Measurements from ENCODE around the gene MPDU1.
A peak's percentile ranks its signal among the peaks of the same experiment; 100 is the strongest.
"Not testable (repeated sequence)": the region's sequence is repeated elsewhere in the genome, so short reads cannot be mapped to it uniquely, and the experiment has no call there.

The MPDU1 gene

DNA sequence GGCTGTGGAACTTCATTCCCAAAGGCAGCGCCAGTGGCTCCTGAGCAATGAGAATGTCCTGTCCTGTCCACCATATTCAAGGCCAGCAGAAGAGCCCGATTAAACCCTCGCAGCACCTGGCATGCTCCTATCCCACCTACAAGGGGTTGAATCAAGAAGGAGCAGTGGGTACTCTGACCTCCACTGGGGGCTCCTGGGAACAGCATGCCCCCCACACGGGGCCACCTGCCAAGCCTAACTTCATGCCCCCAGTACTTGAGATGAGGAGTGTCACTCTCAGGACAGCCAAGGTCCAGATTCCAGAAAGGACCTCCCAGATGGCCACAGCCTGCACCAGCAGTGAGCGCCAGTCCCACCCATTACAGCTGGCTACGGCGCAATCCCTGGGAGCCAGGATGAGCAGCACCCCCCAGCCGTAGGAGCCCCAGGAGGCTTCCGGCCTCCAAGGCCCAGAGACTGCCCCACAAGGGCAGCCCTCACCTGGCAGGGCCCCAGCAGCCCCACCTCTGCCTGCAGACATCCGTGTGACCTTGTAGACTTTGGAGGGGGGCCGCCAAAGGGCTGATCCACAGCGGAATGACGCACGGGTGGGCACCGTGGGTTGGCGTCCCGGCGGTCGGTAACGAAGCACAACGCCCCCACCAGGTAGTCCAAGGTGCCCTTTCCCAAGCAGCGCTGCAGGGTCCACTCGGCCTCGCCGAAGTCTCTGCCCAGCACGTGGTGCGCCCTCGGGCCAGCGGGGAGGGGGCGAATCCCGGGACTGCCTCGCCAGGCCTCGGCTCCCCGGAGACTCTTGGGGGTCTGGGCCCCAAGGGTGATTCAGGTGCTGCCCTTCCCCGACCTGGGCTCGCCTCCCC lies 1.0 kb upstream of the MPDU1 start:
- DNase-seq, result no peak

GRCh38 chr17:7586673-7587419 lies 3.2 kb downstream of the MPDU1 start:
- DNase-seq, result no peak

DNA sequence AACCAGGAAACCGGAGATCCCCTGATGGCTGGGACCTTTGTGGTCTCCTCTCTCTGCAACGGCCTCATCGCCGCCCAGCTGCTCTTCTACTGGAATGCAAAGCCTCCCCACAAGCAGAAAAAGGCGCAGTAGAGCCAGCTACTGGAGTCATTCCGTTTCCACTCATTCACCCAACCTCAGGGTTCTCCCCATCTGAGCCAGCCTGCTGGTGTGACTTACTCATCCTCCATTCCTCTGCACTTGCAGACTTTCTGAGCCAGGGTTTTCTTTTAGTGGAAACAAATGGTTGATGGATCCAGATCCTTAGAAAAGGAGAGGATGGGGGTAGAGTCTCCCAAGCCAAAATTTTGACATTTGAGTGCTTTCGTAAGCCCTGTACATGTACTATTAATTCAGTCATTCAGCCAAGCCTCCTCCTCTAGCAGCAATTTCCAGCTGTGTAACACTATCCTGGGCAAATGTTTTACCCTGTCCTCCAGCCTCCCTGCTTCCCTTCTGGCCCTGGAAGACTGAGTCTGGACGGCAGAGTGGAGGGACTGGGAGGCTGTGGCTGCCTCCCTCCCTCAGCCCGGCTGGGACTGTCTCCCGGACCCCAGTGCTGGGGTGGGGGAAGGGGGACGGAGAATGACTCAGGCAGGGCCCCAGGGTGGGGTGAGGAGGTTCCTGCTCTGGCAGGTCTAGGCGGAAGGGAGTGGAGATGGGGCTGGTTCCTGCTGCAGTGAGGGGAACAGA lies 3.9 kb downstream of the MPDU1 start:
- DNase-seq, result no peak

- DNase-seq, result no peak
Measured at GRCh38 chr17:7588553-7589203, 5.0 kb downstream of the MPDU1 start.

- no peak for DNase-seq
Measured at GRCh38 chr17:7589204-7589868, 5.7 kb downstream of the MPDU1 start.

DNA sequence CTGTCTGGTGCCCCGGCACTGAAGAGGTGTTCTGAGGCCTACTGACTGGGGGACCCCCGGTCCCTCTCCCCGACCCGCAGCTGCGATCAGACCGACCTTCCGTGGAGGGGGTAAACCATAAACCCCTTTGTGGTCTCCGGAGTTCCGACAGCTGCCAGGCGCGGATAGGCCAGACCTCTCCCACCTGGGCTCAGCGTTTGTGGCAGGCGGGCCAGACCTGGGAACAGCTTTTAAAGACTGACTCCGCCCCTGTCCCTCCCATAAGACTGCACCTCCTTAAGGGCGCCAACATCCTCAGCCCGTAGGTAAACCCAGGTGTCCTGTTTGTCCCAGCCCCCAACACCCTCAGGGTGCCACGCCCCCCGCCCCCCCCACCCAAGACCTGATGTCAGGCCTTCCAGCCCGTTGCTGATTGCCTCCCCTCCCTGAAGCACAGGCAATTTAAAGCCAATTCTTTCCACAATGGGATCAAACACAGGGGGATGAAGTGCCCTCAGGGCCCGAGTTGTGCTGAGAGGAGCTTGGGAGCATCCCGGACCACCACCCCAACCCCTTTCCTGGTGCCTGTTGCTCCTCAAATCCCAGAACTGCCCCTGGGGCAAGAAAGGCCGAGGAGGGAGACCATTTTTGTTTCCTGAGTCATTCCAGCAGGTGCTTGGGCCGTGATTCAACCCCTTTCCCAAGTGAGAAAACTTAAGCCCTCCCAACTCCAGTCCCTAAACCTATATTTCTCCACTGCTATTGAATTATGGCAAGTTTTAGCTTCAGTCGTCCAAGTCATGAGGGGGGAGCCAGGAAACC lies 6.4 kb downstream of the MPDU1 start, which contains the start of gene SOX15:
Gene SOX15 (minus strand): TSS at position 204 of the 801 bp plus-strand sequence. CDS start 418 bp downstream, outside the sequence.
- no peak for DNase-seq

DNA sequence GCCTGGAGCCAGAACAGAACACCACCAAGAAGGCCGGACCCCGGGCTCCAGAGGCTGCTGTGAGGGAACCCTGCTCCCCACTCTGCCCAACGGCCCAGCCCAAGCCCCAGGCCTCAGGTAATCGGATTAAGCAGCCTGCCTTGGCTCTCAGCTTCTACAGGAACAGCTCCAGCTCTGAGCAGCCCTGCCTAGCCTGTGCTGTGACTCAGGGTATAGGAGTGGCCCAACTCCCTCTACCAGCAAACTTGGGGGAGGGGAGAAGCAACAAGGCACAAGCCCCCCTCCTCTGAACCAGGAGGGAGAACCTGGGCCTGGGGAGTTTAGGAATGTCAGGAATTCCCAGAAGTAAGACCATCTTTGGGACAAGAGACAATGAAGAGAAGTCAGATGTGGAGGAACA lies 7.1 kb downstream of the MPDU1 start:
- no peak for DNase-seq

DNA sequence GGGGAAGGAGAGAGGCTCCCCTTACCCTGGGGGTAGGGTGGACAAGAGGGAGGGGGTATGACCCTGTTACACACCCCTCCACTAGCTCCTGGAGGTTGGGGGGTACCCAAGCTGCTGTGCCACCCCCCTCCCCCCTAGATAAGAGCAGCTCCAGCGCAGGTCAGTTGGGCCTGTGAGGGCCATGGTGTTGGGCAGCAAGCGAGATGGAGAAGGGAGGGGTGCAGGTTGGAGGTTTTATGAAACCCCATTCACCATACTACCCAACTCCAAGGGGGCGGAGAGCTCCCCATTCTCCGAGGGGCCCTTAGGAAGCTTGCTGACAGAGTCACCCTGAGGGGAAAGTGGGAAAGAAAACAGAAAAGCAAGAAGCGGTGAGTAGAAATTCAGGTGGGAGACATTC lies 7.9 kb downstream of the MPDU1 start:
- no peak for DNase-seq

DNA sequence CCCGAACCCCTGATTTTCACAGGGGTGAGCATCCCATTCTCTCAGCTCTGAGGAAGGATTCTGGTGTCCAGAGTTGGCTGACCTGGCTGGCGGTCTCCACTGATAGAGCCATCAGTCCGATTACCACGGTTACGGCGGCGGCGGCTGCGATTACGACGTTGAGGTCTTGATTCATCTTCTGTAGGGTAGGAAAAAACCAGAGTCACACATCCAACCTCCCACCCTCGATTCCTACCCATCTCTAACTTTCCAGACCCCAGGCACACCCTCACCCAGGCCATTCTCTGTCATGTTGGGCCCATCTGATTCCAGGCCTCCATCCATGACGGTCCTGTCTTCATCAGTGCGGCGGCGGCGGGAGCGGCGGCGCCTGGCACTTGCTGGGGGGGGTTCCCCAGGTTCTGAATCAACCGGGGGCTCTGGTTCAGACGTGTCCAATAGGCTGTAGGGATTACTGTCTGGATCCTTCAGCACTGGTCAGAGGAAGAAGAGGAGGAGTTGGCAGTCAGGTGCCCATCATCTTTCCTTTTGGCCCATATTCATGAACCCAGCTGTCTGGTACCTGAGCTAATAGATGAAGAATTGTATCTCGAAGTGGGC lies 8.9 kb downstream of the MPDU1 start:
- DNase-seq, result no peak

- DNase-seq, result no peak
Measured at GRCh38 chr17:7593296-7593695, 9.6 kb downstream of the MPDU1 start.

DNA sequence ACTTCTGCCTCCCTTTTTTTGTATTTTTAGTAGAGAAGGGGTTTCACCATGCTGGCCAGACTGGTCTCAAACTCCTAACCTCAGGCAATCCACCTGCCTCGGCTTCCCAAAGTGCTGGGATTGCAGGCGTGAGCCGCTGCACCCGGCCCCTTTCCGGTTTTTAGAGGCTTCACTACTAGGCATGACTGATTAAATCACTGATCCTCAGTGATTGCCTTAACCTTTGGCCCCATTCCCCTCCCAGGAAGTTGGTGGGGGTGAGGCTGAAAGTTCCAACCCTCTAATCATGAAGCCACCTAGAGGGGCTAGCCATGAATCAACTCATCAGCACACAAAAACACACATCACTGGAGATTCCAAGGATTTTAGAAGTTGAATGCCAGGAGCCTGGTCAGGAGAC lies 13.9 kb downstream of the MPDU1 start:
- DNase-seq, result not testable (repeated sequence)

DNA sequence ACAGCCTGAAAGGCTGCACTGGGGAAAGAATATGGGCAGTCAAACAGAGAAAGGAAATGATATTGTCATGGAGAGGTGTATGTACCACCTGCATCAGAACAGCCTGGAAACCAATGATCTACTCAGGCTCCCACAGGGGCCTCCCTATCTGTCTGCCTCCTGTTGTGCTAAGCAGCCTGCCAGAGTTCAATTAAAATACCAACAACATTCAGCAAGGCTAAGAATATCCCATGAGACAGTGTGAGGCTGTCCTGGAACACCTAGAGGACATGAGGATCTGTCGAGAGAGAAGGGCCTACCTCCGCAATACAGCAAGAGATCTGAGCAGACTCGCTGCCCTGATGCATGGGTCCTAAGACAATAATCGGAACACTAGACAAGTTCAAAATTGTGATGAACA lies 22.6 kb downstream of the MPDU1 start:
- no peak for DNase-seq

DNA sequence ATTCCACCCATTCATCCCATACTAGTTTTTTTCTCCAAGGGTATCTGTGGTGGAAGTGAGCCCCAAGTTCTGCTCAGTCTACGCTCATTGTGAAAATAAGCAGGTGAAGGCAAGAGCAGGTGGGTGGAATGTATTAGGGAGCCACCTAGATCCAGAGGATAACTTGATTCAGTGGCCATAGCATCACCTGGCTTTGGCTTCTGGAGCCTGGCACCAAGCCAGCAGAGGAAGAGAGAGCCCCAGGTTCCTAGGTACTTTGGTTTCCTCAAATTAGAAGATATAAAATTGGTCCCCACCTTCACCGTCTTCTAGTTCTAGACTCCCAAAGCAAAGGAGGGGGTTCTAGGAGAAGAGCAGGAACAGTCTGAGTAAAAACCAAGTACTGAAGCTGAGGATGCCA lies 27.0 kb downstream of the MPDU1 start:
- no peak for DNase-seq

GRCh38 chr17:7611635-7612293 lies 28.1 kb downstream of the MPDU1 start:
- no peak for DNase-seq

DNA sequence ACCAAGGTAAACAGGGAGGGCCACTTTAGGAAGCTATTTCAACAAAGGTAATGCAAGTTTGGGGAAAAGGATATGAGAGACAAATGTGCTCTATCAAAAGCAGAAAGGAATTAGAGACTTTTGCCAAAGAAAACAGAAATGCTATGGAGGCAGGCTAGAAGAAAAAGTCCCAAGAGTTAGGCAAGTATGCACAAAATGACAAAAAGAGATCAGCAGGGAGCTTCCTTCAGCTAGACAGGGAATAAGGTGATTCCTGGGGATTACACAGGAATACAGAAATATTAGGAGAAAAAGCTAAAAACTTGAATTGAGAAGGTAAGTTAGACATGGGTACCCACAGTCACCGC lies 28.6 kb downstream of the MPDU1 start:
- DNase-seq, result no peak

- DNase-seq, result no peak
Measured at GRCh38 chr17:7613769-7614424, 30.2 kb downstream of the MPDU1 start.

DNA sequence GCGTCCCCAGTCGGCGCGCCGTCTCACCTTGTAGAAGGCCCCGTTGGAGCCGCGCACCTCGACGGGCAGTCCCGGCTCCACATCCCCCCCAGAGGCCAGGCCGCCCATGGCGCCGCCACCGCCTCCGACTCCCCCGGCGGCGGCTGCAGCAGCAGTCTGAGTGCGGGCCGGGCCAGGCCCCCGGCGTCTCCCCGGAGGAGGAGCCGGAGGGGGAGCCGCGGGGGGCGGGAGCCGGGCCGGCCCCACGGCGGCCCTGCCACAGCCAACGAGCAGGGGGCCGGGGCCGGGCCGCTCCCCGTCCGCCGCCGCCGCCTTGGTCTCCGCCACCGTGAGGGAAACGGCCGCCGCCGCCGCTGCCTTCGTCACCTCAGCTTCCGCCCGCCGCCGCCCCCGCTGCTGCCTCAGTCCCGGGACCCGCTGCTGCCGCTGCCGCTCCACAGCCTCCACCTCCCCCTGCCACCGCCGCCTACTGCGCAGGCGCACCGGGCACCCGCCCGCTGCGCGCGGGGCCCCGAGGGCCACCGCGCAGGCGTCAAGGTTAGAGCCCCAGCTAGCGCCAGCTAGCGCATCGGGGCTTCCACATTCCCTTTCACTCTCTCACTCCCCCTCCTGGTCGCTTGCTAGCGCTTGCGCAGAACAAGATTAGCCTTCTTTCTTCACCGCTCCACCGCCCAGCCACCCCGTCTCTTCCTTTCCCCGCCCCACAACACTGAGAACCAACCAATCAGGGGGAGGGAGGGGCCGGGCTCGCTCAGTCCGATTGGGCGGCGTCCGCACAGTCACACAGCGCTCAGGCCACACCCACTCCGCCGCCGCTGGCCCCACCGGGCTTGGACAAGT lies 31.0 kb downstream of the MPDU1 start, which contains the start of gene FXR2:
Gene FXR2 (minus strand): TSS at position 473 of the 840 bp plus-strand sequence. CDS start 365 bp downstream, at position 108.
- peak; percentile 99 for DNase-seq

DNA sequence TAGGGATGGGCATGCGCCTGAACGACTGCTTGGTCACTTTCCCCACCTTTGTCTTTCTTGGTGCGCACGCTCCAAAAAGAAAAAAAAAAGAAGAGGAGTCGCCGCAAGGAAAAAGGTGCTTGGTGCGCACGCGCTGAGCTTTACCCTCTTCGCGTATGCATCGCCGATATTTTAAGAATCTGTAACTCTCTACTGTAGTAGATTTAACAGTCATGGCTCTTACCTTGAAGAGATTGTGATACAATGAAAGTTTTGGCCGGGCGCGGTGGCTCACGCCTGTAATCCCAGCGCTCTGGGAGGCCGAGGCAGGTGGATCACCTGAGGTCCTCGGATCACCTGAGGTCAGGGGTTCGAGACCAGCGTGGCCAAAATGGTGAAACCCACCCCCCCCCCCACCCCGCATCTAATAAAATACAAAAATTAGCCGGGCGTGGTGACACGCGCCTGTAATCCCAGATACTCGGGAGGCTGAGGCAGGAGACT lies 31.7 kb downstream of the MPDU1 start:
- DNase-seq, result no peak

DNA sequence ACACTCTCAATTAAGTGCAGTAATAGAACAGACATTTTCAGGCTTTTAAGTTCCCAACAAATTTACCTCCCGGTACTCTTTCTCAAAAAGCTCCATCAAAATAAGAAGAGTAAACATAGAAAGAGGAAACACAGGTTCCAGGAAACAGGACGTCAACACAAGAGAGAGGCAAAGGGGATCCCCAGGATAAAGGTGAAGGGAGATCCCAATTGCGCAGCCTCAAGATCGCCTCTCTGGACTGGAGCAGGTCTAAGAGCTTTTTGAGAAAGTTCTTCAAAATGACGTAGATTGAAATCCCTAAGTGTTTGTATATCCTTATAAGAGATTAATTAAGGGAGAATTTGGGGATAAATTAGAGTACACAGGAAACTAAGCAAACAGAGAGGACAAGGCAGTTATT lies 35.0 kb downstream of the MPDU1 start:
- no peak for DNase-seq
